BJ (cell line): ENCODE results near the gene ZNF618. TPM values are rescaled to one million over a fixed set of nuclear protein-coding genes. Genes with fewer than 3 reads are reported as not detected.

Experiments
- CTCF ChIA-PET: fragments of 350-600 bp; formaldehyde crosslinking; extraction: SDS; loops from one replicate; lab custom pipeline; 2021; ENCODE audit warnings: antibody characterized with exemption, inconsistent platforms; lab: Yijun Ruan, JAX
- POLR2A ChIA-PET: fragments of 300-600 bp; sonication (Branson Sonifier 250); formaldehyde crosslinking; extraction: SDS; loops from one replicate; lab custom pipeline; 2021; ENCODE audit warnings: antibody characterized with exemption; lab: Charles Lee
- DNase-seq: peaks from one replicate; pipeline ENCODE4 v3.0.0-alpha.2; 2011; ENCODE audit warnings: low read depth
- H3K27me3 ChIP-seq: 2 replicates; pipeline ENCODE4 v1.6.0; 2011; ENCODE audit warnings: low read length; ENCODE audit not compliant: control insufficient read depth, insufficient read depth
- H3K36me3 ChIP-seq: 2 replicates; pipeline ENCODE4 v1.5.1; 2011; ENCODE audit warnings: low read length; ENCODE audit not compliant: control insufficient read depth, insufficient read depth
- H3K4me3 ChIP-seq: 2 replicates; pipeline ENCODE4 v1.5.1; 2011; ENCODE audit warnings: low read depth, mild to moderate bottlenecking, control low read depth, low read length
- polyA plus RNA-seq: library from polyadenylated mRNA; depleted of rRNA; stranded (reverse); fragments of >200 nt; gene quantifications from 2 replicates; pipeline ENCODE4 v1.2.3, GENCODE V29; 2011
- TF ChIP-seq, protein P1 (sequence below): IDR thresholded peaks from 2 replicates; pipeline ENCODE4 v1.5.1; 2011; ENCODE audit warnings: low read depth, mild to moderate bottlenecking, control low read depth, inconsistent platforms, low read length, moderate library complexity; ENCODE audit not compliant: insufficient read depth

The ZNF618 gene
- polyA plus RNA-seq, 1 experiment: 5.4 TPM

DNA sequence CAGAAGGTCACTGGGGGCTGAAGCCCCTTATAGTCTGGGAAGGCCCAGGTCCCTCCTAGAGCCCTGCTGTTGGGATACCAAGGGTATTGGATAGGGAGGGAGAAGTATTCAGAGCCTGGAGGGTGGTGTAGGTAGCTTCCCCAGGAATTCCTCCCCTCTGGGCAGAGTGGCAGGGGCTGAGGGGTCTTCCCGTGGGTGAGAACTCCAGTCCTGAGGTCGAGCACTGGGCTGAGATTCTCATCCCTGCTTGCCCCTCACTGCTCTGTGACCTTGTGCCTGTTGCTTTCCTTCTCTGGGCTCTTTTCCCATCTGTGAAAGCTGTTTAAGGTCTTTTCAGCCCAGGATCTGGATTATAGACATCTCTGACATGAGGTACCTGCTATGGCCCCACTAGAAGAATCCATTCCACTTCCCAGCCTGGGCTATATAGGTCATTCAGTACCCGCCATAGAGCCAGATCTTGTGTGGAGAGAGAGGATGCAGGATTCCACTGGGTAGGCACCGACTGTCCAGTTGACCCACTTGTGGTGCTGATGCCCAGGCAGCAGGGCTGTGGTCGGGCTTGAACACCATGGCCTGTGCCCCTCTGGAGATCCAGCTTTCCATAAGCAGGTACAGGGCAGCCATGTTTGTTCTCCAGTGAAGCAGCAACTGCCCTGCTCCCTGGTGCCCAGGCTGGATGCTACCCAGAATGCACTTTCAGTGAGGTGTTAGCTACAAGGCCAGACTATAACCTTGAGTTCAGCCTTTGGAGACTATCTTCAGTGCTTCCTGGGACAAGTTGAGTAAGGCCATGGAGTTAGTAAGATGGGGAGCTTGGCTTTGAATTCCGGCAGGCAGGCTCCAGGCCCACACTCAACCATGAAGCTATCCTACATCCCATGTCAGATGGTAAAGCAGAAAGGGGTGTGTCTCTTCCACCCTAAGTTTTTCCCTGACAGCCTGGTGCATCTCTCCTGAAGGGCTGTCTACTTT, 141.9 kb downstream of the ZNF618 start:
- TF ChIP-seq, protein P1, sequence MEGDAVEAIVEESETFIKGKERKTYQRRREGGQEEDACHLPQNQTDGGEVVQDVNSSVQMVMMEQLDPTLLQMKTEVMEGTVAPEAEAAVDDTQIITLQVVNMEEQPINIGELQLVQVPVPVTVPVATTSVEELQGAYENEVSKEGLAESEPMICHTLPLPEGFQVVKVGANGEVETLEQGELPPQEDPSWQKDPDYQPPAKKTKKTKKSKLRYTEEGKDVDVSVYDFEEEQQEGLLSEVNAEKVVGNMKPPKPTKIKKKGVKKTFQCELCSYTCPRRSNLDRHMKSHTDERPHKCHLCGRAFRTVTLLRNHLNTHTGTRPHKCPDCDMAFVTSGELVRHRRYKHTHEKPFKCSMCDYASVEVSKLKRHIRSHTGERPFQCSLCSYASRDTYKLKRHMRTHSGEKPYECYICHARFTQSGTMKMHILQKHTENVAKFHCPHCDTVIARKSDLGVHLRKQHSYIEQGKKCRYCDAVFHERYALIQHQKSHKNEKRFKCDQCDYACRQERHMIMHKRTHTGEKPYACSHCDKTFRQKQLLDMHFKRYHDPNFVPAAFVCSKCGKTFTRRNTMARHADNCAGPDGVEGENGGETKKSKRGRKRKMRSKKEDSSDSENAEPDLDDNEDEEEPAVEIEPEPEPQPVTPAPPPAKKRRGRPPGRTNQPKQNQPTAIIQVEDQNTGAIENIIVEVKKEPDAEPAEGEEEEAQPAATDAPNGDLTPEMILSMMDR: no peak
- Histone ChIP-seq H3K36me3 (peaks cover 13% of the 10 kb centered on the region), H3K27me3 (no peaks in the 10 kb centered on the region), H3K4me3 (no peak overlapping the region)
- DNase-seq: no peak
- ChIA-PET POLR2A (no interaction called here), CTCF (interaction anchor here (0.7 kb wide), 1 partner anchor 275 kb away, joined by 3 read pairs; no protein-coding TSS in a partner anchor)

DNA sequence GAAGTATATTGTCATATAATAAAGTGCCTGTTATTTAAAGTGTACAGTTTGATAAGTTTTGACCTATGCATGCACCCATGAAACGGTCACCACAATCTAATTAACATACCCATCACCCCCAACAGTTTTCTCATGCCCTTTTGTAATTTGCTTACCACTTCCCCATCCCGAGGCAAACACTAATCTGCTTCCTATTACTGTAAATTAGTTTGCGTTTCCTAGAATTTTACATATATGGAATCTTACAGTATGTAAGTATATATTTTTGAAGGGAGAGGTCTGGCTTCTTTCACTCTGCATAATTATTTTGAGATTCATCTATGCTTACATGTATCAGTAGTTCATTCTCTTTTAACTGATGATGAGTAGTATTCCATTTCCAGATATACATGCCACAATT, 145.5 kb downstream of the ZNF618 start:
- TF ChIP-seq, protein P1: no peak
- DNase-seq: no peak
- Histone ChIP-seq H3K4me3 (no peak overlapping the region), H3K27me3 (no peaks in the 10 kb centered on the region), H3K36me3 (peaks cover 12% of the 10 kb centered on the region)
- ChIA-PET POLR2A (no interaction called here), CTCF (interaction anchor here (0.7 kb wide), 1 partner anchor 269 kb away, joined by 3 read pairs; no protein-coding TSS in a partner anchor)

DNA sequence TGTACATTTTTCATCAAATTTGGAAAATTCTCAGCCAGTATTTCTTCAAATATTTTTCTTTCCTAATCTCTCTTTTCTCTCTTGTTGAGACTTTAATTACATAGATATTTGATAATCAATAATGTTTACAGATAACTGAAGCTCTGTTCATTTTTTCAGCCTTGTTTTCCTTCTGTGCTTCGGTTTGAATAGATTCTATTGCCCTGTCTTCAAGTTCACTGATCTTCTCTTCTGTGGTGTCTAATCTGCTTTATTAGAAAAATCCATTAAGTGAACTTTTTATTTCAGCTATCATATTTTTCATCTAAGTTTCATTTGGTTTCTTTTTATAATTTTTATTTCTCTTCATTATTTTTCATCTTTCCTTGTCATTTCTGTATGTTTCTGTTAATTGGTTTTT, 147.9 kb downstream of the ZNF618 start:
- no peak for DNase-seq
- peaks cover 4% of the 10 kb centered on the region for H3K36me3 ChIP-seq
- H3K27me3 ChIP-seq: no peaks in the 10 kb centered on the region
- POLR2A ChIA-PET: no interaction called here
- no peak overlapping the region for H3K4me3 ChIP-seq
- CTCF ChIA-PET: interaction anchor here (1.0 to 1.4 kb wide), 4 partner anchors 8 to 218 kb away, joined by 3 to 4 read pairs (median 3); no protein-coding TSS in a partner anchor
- TF ChIP-seq, protein P1: no peak

DNA sequence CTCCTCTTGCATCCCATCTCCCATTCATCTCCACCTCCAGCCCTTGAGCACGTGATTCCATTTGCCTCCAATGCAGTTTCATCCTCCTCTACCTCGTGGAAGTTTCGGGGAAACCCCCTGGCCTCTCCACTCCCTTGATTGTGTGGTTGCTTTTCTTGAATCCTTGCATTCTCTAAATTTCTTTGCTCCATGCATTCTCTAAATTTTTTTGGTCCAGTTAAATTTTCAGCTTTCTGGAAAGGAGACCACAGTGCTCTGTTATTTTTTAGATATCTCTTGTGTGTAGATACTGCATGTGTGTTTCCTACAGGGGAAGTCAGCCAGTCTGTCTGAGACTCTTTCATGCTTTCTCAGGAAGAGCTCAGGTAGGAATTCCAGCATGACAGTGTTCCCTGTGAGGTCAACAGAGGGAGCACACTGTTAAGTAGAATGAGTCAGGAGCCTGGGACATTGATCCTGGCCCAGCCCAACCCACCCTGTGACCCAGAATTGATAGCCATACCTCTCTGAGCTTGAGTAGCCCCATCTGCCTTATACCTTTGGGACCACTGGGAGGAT, 149.2 kb downstream of the ZNF618 start:
- DNase-seq: no peak
- POLR2A ChIA-PET: no interaction called here
- TF ChIP-seq, protein P1: no peak
- CTCF ChIA-PET: interaction anchor here (0.7 to 1.0 kb wide), 2 partner anchors 19 to 57 kb away, joined by 3 read pairs; no protein-coding TSS in a partner anchor
- Histone ChIP-seq H3K4me3 (no peak overlapping the region), H3K36me3 (peaks cover 7% of the 10 kb centered on the region; the same call in 1 of the 2 replicates), H3K27me3 (no peaks in the 10 kb centered on the region)

DNA sequence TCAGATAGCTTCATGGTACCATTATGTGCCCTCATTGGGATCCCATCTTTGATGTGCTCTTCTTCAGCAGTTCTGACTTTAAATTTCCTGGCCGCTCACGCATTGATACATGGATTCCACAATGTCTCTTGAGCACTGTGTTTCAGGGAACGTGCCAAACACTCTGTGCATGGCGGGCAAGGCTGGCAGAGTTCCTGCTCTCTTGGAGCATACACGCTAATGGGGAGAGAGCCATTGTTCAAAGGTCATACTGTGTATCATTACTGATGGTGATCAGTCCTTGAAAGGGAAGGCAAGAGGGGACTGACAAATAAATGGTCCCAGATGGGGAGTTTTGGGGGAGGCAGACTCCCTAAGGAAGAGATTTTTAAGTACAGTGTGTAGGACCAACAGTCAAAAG, 149.7 kb downstream of the ZNF618 start:
- H3K36me3 ChIP-seq: peaks cover 8% of the 10 kb centered on the region; the same call in 1 of the 2 replicates
- TF ChIP-seq, protein P1: no peak
- POLR2A ChIA-PET: no interaction called here
- CTCF ChIA-PET: interaction anchor here (0.7 to 1.0 kb wide), 2 partner anchors 18 to 56 kb away, joined by 3 read pairs; no protein-coding TSS in a partner anchor
- no peaks in the 10 kb centered on the region for H3K27me3 ChIP-seq
- H3K4me3 ChIP-seq: no peak overlapping the region
- DNase-seq: no peak
